Measurements from ENCODE around the gene PIGX.
A peak's percentile ranks its signal among the peaks of the same experiment; 100 is the strongest.

PIGX gene

GRCh38 chr3:196711838-196712513 is at the start of gene PIGX, which contains the start of gene CEP19:
Gene PIGX (plus strand): TSS chr3:196712377.
Gene CEP19 (minus strand): TSS chr3:196712250. CDS start chr3:196708657, 3,593 bp downstream.
- peak; percentile 82 for DNase-seq (ENCODE audit: low read depth)

DNA sequence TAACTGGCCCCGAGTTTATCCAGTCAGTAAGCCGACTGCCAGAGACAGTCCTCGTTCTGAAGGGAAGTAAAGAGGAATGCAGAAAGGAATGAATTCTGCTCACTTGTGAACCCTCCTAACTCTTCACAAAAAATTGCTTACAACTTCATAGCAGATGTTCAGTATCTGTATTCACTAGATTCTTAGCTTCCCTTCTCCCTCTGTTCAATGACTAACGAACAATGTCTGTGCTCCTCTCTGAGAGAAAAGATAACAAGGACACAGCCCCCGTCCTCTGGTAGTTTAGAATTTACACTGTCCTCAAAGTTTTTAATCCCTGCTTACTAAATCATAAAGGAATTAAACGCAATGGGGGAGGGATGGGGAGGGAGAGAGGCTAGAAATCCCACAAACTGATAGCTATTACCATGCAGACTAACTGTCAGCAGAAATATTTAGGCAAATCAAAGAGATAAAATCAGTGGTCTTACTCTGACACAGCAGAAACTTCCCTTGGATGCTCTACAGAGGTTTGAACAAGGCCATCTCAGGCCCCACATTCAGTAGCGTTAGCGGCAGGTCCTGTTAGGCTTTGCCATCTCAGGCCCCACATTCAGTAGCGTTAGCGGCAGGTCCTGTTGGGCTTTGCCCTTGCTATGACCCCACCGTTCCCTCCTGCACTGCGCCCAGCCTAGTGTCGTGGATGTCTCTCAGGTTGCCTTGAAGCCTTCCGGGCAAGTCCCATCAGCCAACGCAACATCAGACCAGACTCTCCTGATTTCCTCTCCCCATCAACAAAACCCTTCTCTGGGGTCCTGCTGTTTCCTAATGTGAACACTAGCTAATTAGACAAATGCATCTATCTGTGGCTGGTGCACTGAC is 49.2 kb upstream of the PIGX start:
- DNase-seq (ENCODE audit: low read depth), result no peak

GRCh38 chr3:196666001-196666867 is 45.9 kb upstream of the PIGX start:
- no peak for DNase-seq (ENCODE audit: low read depth)

DNA sequence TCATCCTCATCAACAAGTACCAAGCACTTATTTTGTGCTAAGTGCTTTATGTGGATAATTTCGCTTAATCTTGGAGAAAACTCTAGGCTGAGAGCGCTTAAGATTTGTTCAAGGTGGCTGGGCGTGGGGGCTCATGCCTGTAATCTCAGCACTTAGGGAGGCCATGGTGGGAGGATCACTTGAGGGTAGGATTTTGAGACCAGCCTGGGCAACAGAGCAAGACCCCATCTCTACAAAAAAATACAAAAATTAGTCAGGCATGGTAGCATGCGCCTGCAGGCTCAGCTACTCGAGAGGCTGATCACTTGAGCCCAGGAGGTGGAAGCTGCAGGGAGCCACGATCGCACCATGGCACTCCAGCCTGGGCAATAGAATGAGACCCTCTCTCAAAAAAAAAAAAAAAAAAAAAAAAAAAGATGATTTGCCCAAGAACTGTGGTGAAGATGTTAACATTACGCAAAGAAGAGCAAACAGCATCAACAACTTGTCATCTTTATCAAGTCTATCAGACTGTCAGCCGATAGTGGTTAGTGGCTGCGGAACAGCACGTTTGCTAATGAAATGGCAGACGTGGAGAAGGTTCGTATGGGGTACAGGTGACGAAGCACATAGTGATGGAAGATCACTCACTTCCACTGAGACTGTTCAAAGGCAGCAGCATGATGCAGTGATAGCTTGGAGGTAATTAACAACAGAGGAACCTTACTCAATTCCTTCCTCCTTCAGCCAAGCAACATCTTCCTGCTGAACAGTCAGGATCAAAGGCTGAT is 44.9 kb upstream of the PIGX start:
- DNase-seq (ENCODE audit: low read depth), result no peak

- no peak for DNase-seq (ENCODE audit: low read depth)
Measured at GRCh38 chr3:196670339-196670738, 41.8 kb upstream of the PIGX start.

- no peak for DNase-seq (ENCODE audit: low read depth)
Measured at GRCh38 chr3:196673632-196674031, 38.5 kb upstream of the PIGX start.

GRCh38 chr3:196677353-196677752 is 34.8 kb upstream of the PIGX start:
- DNase-seq (ENCODE audit: low read depth), result no peak

- DNase-seq (ENCODE audit: low read depth), result no peak
Measured at GRCh38 chr3:196677931-196678330, 34.2 kb upstream of the PIGX start.

DNA sequence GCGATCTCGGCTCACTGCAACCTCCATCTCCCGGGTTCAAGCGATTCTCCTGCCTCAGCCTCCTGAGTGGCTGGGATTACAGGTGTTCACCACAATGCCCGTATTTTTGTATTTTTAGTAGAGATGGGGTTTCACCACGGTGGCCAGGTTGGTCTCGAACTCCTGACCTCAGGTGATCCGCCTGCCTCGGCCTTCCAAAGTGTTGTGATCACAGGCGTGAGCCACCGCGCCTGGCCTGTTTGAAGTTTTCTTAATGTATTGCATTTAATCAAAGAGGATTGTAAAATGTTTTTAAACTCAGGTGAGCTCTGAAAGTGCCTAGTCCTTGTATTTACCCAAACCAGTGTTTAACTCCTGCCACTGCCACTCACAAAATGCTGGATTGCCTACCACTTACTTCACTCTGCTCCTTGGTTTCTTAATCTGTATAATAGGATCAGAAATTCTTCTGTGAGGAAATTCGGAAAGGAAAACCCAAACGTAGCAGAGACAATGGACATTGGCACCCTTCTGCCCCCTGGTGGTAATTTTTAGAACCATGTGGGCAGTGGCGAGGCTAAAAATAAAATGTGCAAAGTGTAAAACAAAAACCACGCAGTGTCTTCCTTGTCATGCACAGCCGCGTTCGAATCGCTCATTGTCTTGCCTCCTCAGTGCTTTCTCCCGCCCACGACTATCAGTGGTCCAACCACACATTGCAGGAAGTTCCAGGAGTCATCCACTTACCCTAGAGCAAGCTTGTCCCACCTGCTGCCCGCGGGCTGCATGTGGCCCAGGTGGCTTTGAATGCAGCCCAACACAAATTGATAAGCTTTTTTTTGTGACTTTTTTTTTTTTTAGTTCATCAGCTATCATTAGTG is 27.4 kb upstream of the PIGX start:
- DNase-seq (ENCODE audit: low read depth), result peak; percentile 45

DNA sequence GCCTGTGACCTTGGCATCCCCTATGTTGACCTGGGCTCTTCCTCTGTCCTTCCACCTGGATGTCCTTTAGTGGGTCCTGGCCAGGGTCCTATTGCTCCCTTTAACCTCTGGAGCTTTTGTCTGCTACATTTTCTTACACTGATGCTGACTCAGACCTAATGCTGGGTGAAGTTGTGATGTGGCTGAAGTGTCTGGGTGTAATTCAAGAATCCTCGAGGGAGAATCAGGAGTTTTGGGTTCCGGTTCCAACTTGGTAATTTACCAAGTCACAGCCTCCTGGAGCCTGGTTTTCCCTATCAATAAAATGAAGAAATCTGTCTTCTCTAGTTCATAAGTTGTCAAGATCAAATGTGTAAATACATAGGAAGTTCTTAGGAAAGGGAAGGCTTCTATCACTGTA is 25.7 kb upstream of the PIGX start:
- no peak for DNase-seq (ENCODE audit: low read depth)

DNA sequence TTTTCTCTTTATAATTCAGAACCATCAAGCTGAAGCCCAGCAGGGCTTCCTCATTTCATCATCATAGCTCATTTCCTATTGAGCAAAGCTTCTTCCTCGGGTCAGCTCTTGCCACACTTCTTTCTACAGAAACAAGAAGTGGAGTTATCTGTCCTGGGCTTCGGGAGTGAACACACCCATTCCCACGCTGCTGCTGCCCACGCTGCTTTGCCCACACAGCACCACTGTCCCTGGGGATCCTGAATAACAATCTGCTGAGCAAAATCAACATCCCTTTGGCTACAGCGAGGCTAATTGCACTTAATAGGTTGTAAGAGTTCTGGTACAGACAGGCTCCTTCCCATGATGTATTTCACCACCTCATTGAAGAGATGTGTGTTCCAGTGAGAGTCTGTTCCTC is 23.8 kb upstream of the PIGX start:
- DNase-seq (ENCODE audit: low read depth), result no peak

GRCh38 chr3:196689941-196690660 is 22.1 kb upstream of the PIGX start:
- no peak for DNase-seq (ENCODE audit: low read depth)

DNA sequence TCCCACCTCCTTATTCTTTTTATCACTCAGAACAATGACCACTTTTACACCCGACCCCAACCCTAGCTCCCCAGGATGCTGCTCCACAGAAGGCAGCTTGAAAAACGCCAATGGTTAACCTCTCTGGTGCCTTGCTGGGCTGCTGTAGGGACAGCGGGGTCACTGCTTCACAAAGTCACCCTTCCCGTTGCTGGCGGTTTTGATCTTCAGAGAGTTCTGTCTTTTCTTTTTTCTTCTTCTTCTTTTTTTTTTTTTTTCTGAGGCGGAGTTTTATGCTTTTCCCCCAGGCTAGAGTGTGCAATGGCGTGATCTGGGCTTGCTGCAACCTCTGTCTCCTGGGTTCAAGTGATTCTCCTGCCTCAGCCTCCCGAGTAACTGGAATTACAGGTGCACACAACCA is 20.8 kb upstream of the PIGX start:
- DNase-seq (ENCODE audit: low read depth), result no peak

DNA sequence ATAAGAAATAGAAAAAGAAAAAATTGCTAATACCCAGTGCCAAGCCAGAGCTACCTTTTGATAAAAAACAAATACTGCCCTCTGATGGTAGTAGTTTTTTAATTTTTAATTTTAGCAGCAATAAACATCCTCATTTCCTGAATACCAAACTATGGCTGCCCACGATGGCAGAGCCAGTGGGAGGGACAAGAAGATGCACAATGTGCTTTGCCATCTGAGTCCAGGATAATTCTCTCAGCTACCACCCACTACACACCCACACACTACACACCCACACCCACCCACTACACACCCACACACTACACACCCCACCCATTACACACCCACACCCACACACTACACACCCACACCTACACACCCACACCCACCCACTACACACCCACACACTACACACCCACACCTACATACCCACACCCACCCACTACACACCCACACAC is 18.0 kb upstream of the PIGX start:
- DNase-seq (ENCODE audit: low read depth), result no peak

GRCh38 chr3:196694941-196695848 is 17.0 kb upstream of the PIGX start:
- DNase-seq (ENCODE audit: low read depth), result no peak

GRCh38 chr3:196695849-196696226 is 16.3 kb upstream of the PIGX start:
- no peak for DNase-seq (ENCODE audit: low read depth)

GRCh38 chr3:196697270-196697669 is 14.9 kb upstream of the PIGX start:
- DNase-seq (ENCODE audit: low read depth), result no peak

GRCh38 chr3:196699749-196700148 is 12.4 kb upstream of the PIGX start:
- DNase-seq (ENCODE audit: low read depth), result no peak

DNA sequence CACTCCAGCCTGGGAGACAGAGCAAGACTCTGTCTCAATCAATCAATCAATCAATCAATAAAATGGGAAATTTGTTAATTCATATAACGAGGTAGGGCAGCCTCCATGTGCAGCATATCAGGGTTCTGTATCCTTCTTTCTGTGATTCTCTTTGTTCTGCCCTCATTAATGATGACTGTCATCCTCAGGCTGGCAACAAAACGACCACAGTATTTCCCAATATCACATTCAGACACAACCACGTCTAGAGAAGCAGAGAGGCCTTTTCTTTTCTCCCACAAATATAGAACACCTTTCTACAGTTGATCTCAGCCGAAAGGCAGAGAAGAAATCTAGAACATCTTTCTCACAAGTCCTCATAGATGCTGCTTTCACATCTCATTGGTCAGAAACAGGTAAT is 11.4 kb upstream of the PIGX start:
- DNase-seq (ENCODE audit: low read depth), result no peak
